HL-60 (cell line): ENCODE data around the gene NR3C2.

ENCODE experiments used
- DNase-seq, 2 experiments: peaks; one replicate each; pipeline ENCODE4 v3.0.0-alpha.2; 2010 to 2020; ENCODE audit warnings: low read depth in 1 of 2, low spot score in 1 of 2
- H3K27ac ChIP-seq: fragments of 250-450 bp; sonication (Bioruptor Pico); replicated peaks from 2 replicates; pipeline ENCODE4 v1.5.1; 2020; ENCODE audit warnings: mild to moderate bottlenecking, moderate library complexity
- H3K27me3 ChIP-seq: fragments of 250-450 bp; sonication (Bioruptor Pico); 2 replicates; pipeline ENCODE4 v1.5.1; 2021; ENCODE audit warnings: mild to moderate bottlenecking, moderate library complexity; ENCODE audit not compliant: insufficient read depth, poor library complexity, severe bottlenecking
- H3K4me3 ChIP-seq: replicated peaks from 2 replicates; pipeline ENCODE4 v1.5.1; 2011; ENCODE audit warnings: mild to moderate bottlenecking, control low read depth, low read length; ENCODE audit not compliant: insufficient read depth
- GABPA ChIP-seq: IDR thresholded peaks from 2 replicates; pipeline ENCODE4 v1.6.1; 2012; ENCODE audit warnings: low read depth
- POLR2AphosphoS5 ChIP-seq: IDR thresholded peaks from 2 replicates; pipeline ENCODE4 v1.6.1; 2012; ENCODE audit warnings: low read depth
- SPI1 ChIP-seq: IDR thresholded peaks from 2 replicates; pipeline ENCODE4 v1.6.1; 2012; ENCODE audit warnings: low read depth, mild to moderate bottlenecking, borderline replicate concordance
- TF ChIP-seq, protein P1 (sequence below): IDR thresholded peaks from one replicate; pipeline ENCODE4 v1.5.1; 2011; ENCODE audit warnings: low read length, control low read depth, inconsistent platforms; ENCODE audit not compliant: insufficient read depth
- TF ChIP-seq, protein P2 (sequence below): IDR thresholded peaks from 2 replicates; pipeline ENCODE4 v1.6.1; 2012; ENCODE audit warnings: low read depth; ENCODE audit not compliant: insufficient replicate concordance

The NR3C2 gene

DNA sequence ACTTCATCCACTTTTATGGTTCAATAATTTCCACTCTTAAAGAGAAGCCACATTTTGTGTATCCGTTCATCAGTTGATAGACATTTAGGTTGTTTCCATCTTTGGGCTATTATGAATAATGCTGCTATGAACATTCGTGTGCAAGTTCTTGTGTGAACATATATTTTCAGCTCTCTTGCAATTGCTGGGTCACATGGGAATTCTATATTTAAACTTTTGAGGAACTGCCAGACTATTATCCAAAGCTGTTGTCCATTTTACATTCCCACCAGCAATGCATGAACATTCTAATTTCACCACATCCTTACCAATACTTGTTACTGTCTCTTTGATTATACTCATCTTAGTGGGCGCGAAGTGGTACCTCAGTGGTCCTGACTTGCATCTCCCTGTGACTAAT lies 61.9 kb downstream of the NR3C2 start:
- no peak overlapping the region for H3K27ac ChIP-seq
- H3K4me3 ChIP-seq: no peak overlapping the region
- no peaks in the 10 kb centered on the region for H3K27me3 ChIP-seq
- no peak for DNase-seq
- TF ChIP-seq GABPA: no peak
- 0 out of 2 replicates have a peak, but pooled peaks have one; percentile 2 for TF ChIP-seq SPI1
- no peak for TF ChIP-seq POLR2AphosphoS5

- no peak overlapping the region for H3K27ac ChIP-seq
- H3K4me3 ChIP-seq: no peak overlapping the region
- DNase-seq: peak; percentile 6 to 10
- no peak for TF ChIP-seq SPI1
- TF ChIP-seq POLR2AphosphoS5: no peak
- TF ChIP-seq, protein P1, sequence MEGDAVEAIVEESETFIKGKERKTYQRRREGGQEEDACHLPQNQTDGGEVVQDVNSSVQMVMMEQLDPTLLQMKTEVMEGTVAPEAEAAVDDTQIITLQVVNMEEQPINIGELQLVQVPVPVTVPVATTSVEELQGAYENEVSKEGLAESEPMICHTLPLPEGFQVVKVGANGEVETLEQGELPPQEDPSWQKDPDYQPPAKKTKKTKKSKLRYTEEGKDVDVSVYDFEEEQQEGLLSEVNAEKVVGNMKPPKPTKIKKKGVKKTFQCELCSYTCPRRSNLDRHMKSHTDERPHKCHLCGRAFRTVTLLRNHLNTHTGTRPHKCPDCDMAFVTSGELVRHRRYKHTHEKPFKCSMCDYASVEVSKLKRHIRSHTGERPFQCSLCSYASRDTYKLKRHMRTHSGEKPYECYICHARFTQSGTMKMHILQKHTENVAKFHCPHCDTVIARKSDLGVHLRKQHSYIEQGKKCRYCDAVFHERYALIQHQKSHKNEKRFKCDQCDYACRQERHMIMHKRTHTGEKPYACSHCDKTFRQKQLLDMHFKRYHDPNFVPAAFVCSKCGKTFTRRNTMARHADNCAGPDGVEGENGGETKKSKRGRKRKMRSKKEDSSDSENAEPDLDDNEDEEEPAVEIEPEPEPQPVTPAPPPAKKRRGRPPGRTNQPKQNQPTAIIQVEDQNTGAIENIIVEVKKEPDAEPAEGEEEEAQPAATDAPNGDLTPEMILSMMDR: no peak
- TF ChIP-seq GABPA: no peak
- TF ChIP-seq, protein P2, sequence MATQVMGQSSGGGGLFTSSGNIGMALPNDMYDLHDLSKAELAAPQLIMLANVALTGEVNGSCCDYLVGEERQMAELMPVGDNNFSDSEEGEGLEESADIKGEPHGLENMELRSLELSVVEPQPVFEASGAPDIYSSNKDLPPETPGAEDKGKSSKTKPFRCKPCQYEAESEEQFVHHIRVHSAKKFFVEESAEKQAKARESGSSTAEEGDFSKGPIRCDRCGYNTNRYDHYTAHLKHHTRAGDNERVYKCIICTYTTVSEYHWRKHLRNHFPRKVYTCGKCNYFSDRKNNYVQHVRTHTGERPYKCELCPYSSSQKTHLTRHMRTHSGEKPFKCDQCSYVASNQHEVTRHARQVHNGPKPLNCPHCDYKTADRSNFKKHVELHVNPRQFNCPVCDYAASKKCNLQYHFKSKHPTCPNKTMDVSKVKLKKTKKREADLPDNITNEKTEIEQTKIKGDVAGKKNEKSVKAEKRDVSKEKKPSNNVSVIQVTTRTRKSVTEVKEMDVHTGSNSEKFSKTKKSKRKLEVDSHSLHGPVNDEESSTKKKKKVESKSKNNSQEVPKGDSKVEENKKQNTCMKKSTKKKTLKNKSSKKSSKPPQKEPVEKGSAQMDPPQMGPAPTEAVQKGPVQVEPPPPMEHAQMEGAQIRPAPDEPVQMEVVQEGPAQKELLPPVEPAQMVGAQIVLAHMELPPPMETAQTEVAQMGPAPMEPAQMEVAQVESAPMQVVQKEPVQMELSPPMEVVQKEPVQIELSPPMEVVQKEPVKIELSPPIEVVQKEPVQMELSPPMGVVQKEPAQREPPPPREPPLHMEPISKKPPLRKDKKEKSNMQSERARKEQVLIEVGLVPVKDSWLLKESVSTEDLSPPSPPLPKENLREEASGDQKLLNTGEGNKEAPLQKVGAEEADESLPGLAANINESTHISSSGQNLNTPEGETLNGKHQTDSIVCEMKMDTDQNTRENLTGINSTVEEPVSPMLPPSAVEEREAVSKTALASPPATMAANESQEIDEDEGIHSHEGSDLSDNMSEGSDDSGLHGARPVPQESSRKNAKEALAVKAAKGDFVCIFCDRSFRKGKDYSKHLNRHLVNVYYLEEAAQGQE: no peak
- H3K27me3 ChIP-seq: no peaks in the 10 kb centered on the region
Observed at GRCh38 chr4:148376151-148376550, 66.1 kb downstream of the NR3C2 start.

- no peak overlapping the region for H3K27ac ChIP-seq
- H3K27me3 ChIP-seq: no peaks in the 10 kb centered on the region
- no peak overlapping the region for H3K4me3 ChIP-seq
- TF ChIP-seq GABPA (no peak), SPI1 (no peak), POLR2AphosphoS5 (no peak)
- TF ChIP-seq, protein P2: no peak
- TF ChIP-seq, protein P1: no peak
- DNase-seq: no peak
Observed at GRCh38 chr4:148375584-148375983, 66.6 kb downstream of the NR3C2 start.

DNA sequence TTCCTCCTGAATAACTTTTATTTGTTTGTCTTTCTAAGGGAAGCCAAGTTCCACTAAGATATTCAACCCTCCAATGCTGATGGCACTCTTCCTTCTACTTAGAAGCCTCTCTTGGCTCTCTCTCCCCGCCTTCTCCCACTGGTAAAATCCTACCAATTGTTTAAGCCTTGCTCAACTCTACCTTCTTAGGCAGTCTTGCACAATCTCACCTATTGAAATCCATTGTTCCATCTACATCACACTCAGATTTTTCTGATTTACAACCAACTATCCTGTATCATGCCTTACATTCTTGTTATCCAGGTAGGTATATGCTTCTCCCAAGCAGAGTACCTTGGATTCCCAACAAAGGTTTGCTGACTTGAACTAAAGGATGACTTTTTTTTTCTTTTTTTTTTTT lies 69.1 kb downstream of the NR3C2 start:
- no peak for DNase-seq
- TF ChIP-seq, protein P2: no peak
- TF ChIP-seq SPI1 (no peak), GABPA (no peak), POLR2AphosphoS5 (no peak)
- TF ChIP-seq, protein P1: no peak
- H3K4me3 ChIP-seq: no peak overlapping the region
- H3K27me3 ChIP-seq: no peaks in the 10 kb centered on the region
- H3K27ac ChIP-seq: no peak overlapping the region
